Measurements from ENCODE around the gene MROH7. TPM values are rescaled to one million over a fixed set of nuclear protein-coding genes. Genes with fewer than 3 reads are reported as not detected.
A peak's percentile ranks its signal among the peaks of the same experiment; 100 is the strongest.

MROH7 gene
- total RNA-seq, 2 donors from 2014 or later = 3.6 to 4.5 TPM

- ATAC-seq (no peak), DNase-seq (no peak)
- intact Hi-C loops (cut with DNase I) = no loop called here
Observed at GRCh38 chr1:54683453-54683852, 41.9 kb downstream of the MROH7 start.

- intact Hi-C loops (cut with DNase I) = no loop called here
- DNase-seq = no peak
- peak in 1 of 2 donors; percentile 53 for ATAC-seq
Observed at GRCh38 chr1:54685335-54685905, 43.8 kb downstream of the MROH7 start.

- DNase-seq (no peak), ATAC-seq (no peak)
- intact Hi-C loops (cut with DNase I) = no loop called here
Observed at GRCh38 chr1:54686155-54686554, 44.6 kb downstream of the MROH7 start.

- no peak for ATAC-seq
- no peak for DNase-seq
- intact Hi-C loops (cut with DNase I) = no loop called here
Observed at GRCh38 chr1:54694771-54695170, 53.2 kb downstream of the MROH7 start.

GRCh38 chr1:54695221-54695620, 53.6 kb downstream of the MROH7 start:
- DNase-seq = no peak
- no peak for ATAC-seq
- intact Hi-C loops (cut with DNase I) = no loop called here

- intact Hi-C loops (cut with DNase I) = no loop called here
- ATAC-seq = no peak
- DNase-seq = no peak
Observed at GRCh38 chr1:54695764-54696163, 54.2 kb downstream of the MROH7 start.

- no peak for DNase-seq
- intact Hi-C loops (cut with DNase I) = no loop called here
- ATAC-seq = no peak
Observed at GRCh38 chr1:54696262-54696661, 54.7 kb downstream of the MROH7 start.

GRCh38 chr1:54697896-54698295, 56.3 kb downstream of the MROH7 start:
- intact Hi-C loops (cut with DNase I) = no loop called here
- ATAC-seq = no peak
- no peak for DNase-seq

GRCh38 chr1:54698346-54698745, 56.8 kb downstream of the MROH7 start:
- ATAC-seq (peak in 1 of 2 donors; percentile 15), DNase-seq (no peak)
- intact Hi-C loops (cut with DNase I) = no loop called here

GRCh38 chr1:54699936-54700525, 58.4 kb downstream of the MROH7 start:
- ATAC-seq = no peak
- DNase-seq = no peak
- intact Hi-C loops (cut with DNase I) = no loop called here

- ATAC-seq (no peak), DNase-seq (no peak)
- intact Hi-C loops (cut with DNase I) = no loop called here
Observed at GRCh38 chr1:54701066-54701465, 59.5 kb downstream of the MROH7 start.

- intact Hi-C loops (cut with DNase I) = no loop called here
- DNase-seq = no peak
- ATAC-seq = no peak
Observed at GRCh38 chr1:54701996-54702395, 60.4 kb downstream of the MROH7 start.

GRCh38 chr1:54703471-54703870, 61.9 kb downstream of the MROH7 start:
- intact Hi-C loops (cut with DNase I) = no loop called here
- DNase-seq = no peak

GRCh38 chr1:54705153-54705552, 63.6 kb downstream of the MROH7 start:
- DNase-seq = no peak
- no peak for ATAC-seq
- intact Hi-C loops (cut with DNase I) = no loop called here

More at GRCh38 chr1:54703471-54703870, 61.9 kb downstream of the MROH7 start:
- ATAC-seq = no peak

GRCh38 chr1:54706419-54706818, 64.8 kb downstream of the MROH7 start:
- DNase-seq = no peak
- intact Hi-C loops (cut with DNase I) = no loop called here
- ATAC-seq = no peak

- ATAC-seq = no peak
- no peak for DNase-seq
- intact Hi-C loops (cut with DNase I) = no loop called here
Observed at GRCh38 chr1:54708385-54708784, 66.8 kb downstream of the MROH7 start.

GRCh38 chr1:54709547-54710292, 68.1 kb downstream of the MROH7 start:
- intact Hi-C loops (cut with DNase I) = no loop called here
- DNase-seq (no peak), ATAC-seq (no peak)

GRCh38 chr1:54710434-54710833, 68.8 kb downstream of the MROH7 start:
- DNase-seq (no peak), ATAC-seq (no peak)
- intact Hi-C loops (cut with DNase I) = no loop called here

GRCh38 chr1:54710841-54711240, 69.3 kb downstream of the MROH7 start:
- ATAC-seq = no peak
- DNase-seq = no peak
- intact Hi-C loops (cut with DNase I) = no loop called here

GRCh38 chr1:54711536-54711935, 70.0 kb downstream of the MROH7 start:
- DNase-seq (no peak), ATAC-seq (no peak)
- intact Hi-C loops (cut with DNase I) = no loop called here
